Measurements from ENCODE around the gene CDHR5. TPM values are rescaled to one million over a fixed set of nuclear protein-coding genes. Genes with fewer than 3 reads are reported as not detected.
A peak's percentile ranks its signal among the peaks of the same experiment; 100 is the strongest.
"Not testable (repeated sequence)": the region's sequence is repeated elsewhere in the genome, so short reads cannot be mapped to it uniquely, and the experiment has no call there.

Gene CDHR5
- total and polyA plus RNA-seq, 2 experiments from 2014 or later = 0.18 to 0.27 TPM

DNA sequence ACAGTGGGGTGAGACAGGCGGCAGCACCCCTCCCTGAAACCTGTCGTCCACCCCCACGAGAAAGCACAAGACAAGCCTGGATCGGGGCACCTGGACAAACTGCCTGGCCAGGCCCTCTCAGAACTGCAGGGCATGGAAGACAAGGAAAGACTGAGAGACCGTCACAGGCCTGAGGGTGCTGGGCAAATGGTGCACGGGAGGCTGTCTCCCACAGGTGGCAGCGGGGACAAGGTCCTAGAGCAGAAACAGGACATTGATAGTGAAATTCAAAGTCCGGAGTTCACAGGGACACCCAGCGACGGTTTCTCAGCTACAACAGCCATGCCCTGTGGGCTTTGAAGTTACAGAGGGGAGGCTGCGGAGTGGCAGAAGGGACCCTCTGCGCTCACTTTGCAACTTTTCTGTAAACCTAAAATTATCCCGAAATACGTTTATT lies 33.0 kb upstream of the CDHR5 start:
- no peaks in the 10 kb centered on the region for H3K27me3 ChIP-seq
- peaks cover 8% of the 10 kb centered on the region for H3K4me1 ChIP-seq (ENCODE audit: low read depth)
- H3K36me3 ChIP-seq = no peaks in the 10 kb centered on the region
- no peaks in the 10 kb centered on the region for H3K9me3 ChIP-seq (ENCODE audit: low read depth)
- no peak overlapping the region for H3K4me3 ChIP-seq
- TF ChIP-seq, protein P1, sequence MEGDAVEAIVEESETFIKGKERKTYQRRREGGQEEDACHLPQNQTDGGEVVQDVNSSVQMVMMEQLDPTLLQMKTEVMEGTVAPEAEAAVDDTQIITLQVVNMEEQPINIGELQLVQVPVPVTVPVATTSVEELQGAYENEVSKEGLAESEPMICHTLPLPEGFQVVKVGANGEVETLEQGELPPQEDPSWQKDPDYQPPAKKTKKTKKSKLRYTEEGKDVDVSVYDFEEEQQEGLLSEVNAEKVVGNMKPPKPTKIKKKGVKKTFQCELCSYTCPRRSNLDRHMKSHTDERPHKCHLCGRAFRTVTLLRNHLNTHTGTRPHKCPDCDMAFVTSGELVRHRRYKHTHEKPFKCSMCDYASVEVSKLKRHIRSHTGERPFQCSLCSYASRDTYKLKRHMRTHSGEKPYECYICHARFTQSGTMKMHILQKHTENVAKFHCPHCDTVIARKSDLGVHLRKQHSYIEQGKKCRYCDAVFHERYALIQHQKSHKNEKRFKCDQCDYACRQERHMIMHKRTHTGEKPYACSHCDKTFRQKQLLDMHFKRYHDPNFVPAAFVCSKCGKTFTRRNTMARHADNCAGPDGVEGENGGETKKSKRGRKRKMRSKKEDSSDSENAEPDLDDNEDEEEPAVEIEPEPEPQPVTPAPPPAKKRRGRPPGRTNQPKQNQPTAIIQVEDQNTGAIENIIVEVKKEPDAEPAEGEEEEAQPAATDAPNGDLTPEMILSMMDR (IDR thresholded peaks at IDR 0.05; ENCODE audit: low read depth, low read length) = no peak
- H3K27ac ChIP-seq = peak overlapping the region; percentile 0
- DNase-seq (ENCODE audit: low read depth in 1 of 2, low spot score in 1 of 2) = no peak

DNA sequence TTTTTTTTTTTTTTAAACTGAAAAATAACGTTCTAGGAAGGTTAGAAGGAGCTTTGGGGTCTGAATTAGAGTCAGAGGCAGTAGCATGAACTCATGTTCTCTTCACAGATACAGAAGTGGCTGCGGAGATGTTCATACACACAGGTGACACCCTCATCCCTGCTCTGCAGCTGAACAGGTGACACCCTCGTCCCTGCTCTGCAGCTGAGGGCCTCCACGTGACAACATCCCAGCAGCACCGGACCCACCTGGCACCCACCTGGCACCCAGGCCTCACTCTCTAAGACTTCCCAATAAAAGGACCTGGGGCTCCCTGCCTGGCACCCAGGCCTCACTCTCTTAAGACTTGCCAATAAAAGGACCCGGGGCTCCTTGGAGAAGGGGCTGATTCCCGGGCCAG lies 32.1 kb upstream of the CDHR5 start:
- no peak overlapping the region for H3K27ac ChIP-seq
- no peak overlapping the region for H3K4me3 ChIP-seq
- no peaks in the 10 kb centered on the region for H3K9me3 ChIP-seq (ENCODE audit: low read depth)
- H3K4me1 ChIP-seq (ENCODE audit: low read depth) = peaks cover 8% of the 10 kb centered on the region
- no peaks in the 10 kb centered on the region for H3K36me3 ChIP-seq
- TF ChIP-seq, protein P1 (IDR thresholded peaks at IDR 0.05; ENCODE audit: low read depth, low read length) = no peak
- H3K27me3 ChIP-seq = no peaks in the 10 kb centered on the region
- DNase-seq (ENCODE audit: low read depth in 1 of 2, low spot score in 1 of 2) = no peak

DNA sequence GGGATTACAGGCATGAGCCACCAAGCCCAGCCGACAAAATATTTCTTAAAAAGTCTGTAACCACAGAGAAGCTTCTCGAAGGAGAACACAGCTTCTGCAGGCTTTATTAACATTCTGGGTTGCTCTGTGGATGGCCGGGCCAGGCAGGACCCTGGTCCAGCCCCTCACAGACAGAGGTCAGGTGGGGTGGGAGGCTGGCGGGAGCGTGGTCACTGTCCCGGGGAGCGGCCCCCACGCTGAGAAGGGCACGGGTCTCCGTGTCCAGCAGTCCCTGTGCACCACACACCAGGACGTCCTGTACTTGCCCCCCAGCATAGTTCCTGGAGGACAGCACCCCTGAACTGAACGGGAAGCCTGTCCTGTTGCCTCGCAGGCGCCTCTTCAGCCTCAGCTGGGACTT lies 31.7 kb upstream of the CDHR5 start:
- Histone ChIP-seq H3K27me3 (no peaks in the 10 kb centered on the region), H3K36me3 (no peaks in the 10 kb centered on the region), H3K4me1 (ENCODE audit: low read depth) (peaks cover 8% of the 10 kb centered on the region), H3K9me3 (ENCODE audit: low read depth) (no peaks in the 10 kb centered on the region), H3K4me3 (no peak overlapping the region), H3K27ac (no peak overlapping the region)
- no peak for DNase-seq (ENCODE audit: low read depth in 1 of 2, low spot score in 1 of 2)
- TF ChIP-seq, protein P1 (IDR thresholded peaks at IDR 0.05; ENCODE audit: low read depth, low read length) = no peak

DNA sequence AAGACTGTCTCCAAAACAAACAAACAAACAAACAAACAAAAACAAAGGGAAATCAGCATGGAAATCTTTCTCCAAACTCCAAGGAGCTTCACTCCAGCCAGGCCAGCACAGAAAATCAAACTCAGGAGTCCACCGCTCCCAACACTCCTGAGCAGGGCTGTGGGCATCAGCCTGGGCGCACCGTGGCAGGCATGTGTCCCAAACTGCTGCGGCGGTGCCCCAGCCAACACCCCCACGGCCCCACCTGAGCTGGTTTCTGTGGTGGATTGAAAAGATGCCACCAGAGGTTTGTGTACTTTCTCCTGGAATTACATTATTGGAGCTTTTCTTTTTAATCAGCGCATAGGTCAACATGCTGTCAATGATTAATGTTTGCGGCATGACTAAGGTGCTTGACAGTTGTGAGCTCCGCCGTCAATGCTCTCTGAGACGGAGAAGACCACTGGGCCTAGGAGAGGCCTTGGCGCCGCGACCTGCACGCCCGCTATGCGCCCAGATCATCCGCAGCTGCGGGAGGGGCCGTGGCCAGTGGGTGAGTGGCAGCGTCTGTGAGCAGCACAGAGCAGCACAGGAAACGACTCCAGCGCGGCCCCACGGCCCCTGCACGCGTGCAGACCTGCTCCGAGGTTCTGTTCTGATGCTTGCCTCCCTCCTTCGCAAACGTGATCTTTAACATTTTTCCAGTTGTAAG lies 30.4 kb upstream of the CDHR5 start:
- Histone ChIP-seq H3K4me3 (no peak overlapping the region), H3K27me3 (no peaks in the 10 kb centered on the region), H3K4me1 (ENCODE audit: low read depth) (no peaks in the 10 kb centered on the region), H3K9me3 (ENCODE audit: low read depth) (no peaks in the 10 kb centered on the region), H3K27ac (no peak overlapping the region), H3K36me3 (peaks cover 6% of the 10 kb centered on the region)
- TF ChIP-seq, protein P1 (IDR thresholded peaks at IDR 0.05; ENCODE audit: low read depth, low read length) = no peak
- DNase-seq (ENCODE audit: low read depth in 1 of 2, low spot score in 1 of 2) = no peak

DNA sequence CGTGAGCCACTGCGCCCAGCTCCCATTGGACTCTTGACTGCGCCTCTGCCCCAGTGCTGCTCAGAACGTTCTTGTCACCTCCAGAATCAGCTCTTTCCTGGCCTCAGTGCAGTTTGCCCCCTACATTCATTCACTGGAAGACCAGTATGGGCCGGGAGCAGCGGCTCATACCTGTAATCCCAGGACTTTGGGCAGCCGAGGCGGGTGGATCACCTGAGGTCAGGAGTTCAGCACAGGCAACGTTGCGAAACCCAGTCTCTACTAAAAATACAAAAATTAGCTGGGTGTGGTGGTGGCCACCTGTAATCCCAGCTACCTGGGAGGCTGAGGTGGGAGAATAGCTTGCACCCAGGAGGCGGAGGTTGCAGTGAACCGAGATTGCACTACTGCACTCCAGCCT lies 29.7 kb upstream of the CDHR5 start:
- not testable (repeated sequence) for H3K4me1 ChIP-seq (ENCODE audit: low read depth); H3K9me3 ChIP-seq (ENCODE audit: low read depth); DNase-seq (ENCODE audit: low read depth in 1 of 2, low spot score in 1 of 2); H3K27ac ChIP-seq; H3K27me3 ChIP-seq; H3K4me3 ChIP-seq
- peaks cover 10% of the 10 kb centered on the region for H3K36me3 ChIP-seq

DNA sequence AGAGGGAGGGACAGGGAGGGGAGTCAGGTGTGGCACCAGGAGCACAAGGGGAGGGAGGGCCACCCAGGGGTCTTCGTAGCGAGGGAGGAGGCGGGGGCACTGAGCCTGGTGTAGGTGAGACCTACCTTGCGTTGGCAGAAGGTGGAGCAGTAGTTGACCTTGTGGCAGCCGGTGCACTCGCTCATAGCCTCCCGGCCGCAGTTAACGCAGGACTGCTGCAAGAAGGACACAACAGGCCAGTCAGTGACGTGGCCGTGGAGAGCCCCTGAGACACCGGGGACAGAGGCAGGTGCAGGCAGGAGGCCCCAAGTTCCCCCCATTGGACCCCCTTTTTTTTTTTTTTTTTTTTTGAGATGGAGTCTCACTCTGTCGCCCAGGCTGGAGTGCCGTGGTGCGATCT lies 29.1 kb upstream of the CDHR5 start:
- Histone ChIP-seq H3K4me1 (ENCODE audit: low read depth) (no peaks in the 10 kb centered on the region), H3K27me3 (no peaks in the 10 kb centered on the region), H3K27ac (no peak overlapping the region), H3K4me3 (no peak overlapping the region), H3K9me3 (ENCODE audit: low read depth) (no peaks in the 10 kb centered on the region), H3K36me3 (peaks cover 10% of the 10 kb centered on the region)
- no peak for DNase-seq (ENCODE audit: low read depth in 1 of 2, low spot score in 1 of 2)
- TF ChIP-seq, protein P1 (IDR thresholded peaks at IDR 0.05; ENCODE audit: low read depth, low read length) = no peak

DNA sequence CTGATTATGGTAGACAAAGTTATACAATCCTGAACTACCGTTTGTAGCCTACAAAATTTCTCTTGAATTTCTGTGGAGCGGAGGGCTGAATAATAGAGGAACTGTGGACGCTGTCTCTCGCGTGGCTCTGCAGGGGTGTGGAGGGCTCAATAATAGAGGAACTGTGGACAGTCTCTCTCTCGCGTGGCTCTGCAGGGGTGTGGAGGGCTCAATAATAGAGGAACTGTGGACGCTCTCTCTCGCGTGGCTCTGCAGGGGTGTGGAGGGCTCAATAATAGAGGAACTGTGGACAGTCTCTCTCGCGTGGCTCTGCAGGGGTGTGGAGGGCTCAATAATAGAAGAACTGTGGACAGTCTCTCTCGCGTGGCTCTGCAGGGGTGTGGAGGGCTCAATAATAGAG lies 28.4 kb upstream of the CDHR5 start:
- not testable (repeated sequence) for DNase-seq (ENCODE audit: low read depth in 1 of 2, low spot score in 1 of 2); H3K9me3 ChIP-seq (ENCODE audit: low read depth); H3K4me1 ChIP-seq (ENCODE audit: low read depth); H3K27me3 ChIP-seq; H3K27ac ChIP-seq; H3K4me3 ChIP-seq
- H3K36me3 ChIP-seq = peaks cover 10% of the 10 kb centered on the region

All from cardiac muscle cell (in vitro differentiated cells and primary cell).